Measurements from ENCODE around the gene RNF31. TPM values are rescaled to one million over a fixed set of nuclear protein-coding genes. Genes with fewer than 3 reads are reported as not detected.

Gene RNF31
- total RNA-seq, 1 donor: 103 TPM

DNA sequence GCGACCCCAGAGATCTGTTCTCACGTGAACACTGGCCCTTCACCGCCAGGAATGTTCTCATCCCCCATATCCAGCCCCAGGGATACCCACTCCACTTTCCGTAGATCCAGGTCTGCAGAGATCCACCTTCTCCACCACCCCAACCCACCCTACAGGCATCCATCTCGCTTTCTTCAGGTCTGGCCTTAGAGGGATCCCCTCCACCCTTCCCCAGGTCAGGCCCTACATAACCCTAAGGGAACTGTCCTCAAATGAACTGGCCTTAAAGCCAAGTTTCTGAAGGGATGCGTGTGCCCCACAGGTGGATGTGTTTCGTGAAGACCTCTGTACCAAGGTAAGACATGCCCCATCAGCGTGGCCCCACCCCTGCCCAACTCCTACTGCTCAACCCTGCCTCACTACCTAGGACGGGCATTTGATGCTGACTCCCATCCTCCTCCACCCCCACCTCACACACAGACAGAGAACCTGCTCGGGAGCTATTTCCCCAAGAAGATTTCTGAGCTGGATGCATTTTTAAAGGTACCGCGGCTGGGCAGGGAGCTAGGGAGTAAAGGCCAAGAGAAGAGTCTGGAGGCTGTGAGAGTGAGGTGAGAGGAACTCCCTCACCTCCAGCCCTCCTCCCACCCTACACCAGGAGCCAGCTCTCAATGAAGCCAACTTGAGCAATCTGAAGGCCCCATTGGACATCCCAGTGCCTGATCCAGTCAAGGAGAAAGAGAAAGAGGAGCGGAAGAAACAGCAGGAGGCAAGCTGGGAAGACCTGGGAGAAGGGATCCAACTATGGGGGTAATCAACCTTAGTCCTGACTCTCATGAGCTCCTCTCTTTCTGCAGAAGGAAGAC is 10.4 kb upstream of the RNF31 start:
- no peak for DNase-seq (ENCODE audit: low read depth in 2 of 3, low spot score in 2 of 3)

DNA sequence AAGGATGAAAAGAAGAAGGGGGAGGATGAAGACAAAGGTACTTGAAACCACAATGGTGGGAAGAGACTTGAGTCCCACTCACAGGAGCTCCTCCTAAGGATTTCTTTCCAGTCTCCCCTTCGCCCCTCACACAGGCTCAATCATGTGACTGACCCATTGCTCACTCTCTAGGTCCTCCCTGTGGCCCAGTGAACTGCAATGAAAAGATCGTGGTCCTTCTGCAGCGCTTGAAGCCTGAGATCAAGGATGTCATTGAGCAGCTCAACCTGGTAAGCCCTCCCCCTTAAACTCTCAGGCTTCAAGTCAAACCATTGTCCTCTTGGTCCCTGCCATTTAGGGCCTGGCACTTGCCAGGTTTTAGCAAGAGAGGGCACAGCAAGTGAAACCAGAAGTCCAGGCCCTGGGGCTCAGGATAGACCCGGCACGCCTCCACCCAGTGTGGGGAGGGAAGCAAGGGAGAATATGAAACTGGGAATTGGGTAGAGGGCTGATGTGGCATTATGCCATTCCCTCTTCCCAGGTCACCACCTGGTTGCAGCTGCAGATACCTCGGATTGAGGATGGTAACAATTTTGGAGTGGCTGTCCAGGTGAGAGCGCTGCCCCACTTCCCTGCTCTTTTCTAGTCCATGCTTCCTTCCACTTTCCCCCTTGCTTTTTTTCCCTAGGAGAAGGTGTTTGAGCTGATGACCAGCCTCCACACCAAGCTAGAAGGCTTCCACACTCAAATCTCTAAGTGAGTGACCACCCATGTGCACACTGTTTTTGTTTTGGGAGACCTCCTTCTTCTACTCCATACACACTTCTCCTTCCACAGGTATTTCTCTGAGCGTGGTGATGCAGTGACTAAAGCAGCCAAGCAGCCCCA is 9.5 kb upstream of the RNF31 start:
- DNase-seq (ENCODE audit: low read depth in 2 of 3, low spot score in 2 of 3): no peak

- DNase-seq (ENCODE audit: low read depth in 2 of 3, low spot score in 2 of 3): no peak
Observed at GRCh38 chr14:24138396-24139271, 8.7 kb upstream of the RNF31 start.

DNA sequence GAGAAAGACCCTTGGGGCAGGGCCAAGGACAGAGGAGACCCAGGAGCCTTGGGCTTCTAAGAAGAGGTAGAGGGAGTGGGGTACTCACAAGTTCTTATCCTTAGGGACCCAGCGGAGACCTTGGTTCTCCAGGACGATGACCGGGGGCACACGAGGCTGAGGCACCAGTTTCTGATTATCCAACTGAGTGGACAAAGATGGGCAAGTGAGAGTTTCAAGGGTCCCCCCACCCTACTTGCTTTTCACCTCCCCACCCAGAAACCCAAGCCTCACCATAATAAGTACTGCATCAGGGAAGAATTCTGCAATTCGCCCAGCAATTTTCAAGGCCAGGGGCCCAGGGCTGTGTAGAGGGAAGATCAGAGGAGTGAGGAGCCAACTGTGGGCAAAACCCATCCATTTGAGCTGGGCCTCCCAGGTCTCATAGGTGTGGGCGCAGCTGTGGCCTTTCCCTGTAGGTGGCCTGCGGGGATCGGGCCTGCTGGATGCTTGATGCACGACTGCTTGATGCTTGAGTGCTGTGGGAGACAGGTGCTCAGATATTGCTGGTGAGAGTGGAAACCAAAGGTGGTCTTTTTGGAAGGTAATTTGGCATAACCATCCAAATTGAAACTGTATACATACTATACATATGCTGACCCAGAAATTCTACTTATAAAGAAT is 7.9 kb upstream of the RNF31 start:
- DNase-seq (ENCODE audit: low read depth in 2 of 3, low spot score in 2 of 3): no peak

GRCh38 chr14:24141097-24141880 is 6.0 kb upstream of the RNF31 start, which contains the start of gene EMC9:
Gene EMC9 (minus strand): TSS chr14:24141591. CDS start chr14:24141304, 287 bp downstream.
- DNase-seq (ENCODE audit: low read depth in 2 of 3, low spot score in 2 of 3): peak; percentile 97 to 100 (median 99)

- DNase-seq (ENCODE audit: low read depth in 2 of 3, low spot score in 2 of 3): no peak
Observed at GRCh38 chr14:24143511-24143910, 3.8 kb upstream of the RNF31 start.

GRCh38 chr14:24144451-24144850 is 2.8 kb upstream of the RNF31 start:
- DNase-seq (ENCODE audit: low read depth in 2 of 3, low spot score in 2 of 3): no peak

GRCh38 chr14:24145219-24145618 is 2.1 kb upstream of the RNF31 start:
- DNase-seq (ENCODE audit: low read depth in 2 of 3, low spot score in 2 of 3): no peak

GRCh38 chr14:24145690-24146452 is 1.4 kb upstream of the RNF31 start:
- DNase-seq (ENCODE audit: low read depth in 2 of 3, low spot score in 2 of 3): no peak

GRCh38 chr14:24146453-24146977 is 783 bp upstream of the RNF31 start, which contains the start of gene PSME2:
Gene PSME2 (minus strand): TSS chr14:24146610. CDS start chr14:24146581, 29 bp downstream.
- peak; percentile 65 to 98 (median 95) for DNase-seq (ENCODE audit: low read depth in 2 of 3, low spot score in 2 of 3)

- no peak for DNase-seq (ENCODE audit: low read depth in 2 of 3, low spot score in 2 of 3)
Observed at GRCh38 chr14:24147761-24148428, 597 bp downstream of the RNF31 start.

GRCh38 chr14:24149302-24149969 is 2.1 kb downstream of the RNF31 start:
- no peak for DNase-seq (ENCODE audit: low read depth in 2 of 3, low spot score in 2 of 3)

GRCh38 chr14:24150061-24150460 is 2.8 kb downstream of the RNF31 start:
- no peak for DNase-seq (ENCODE audit: low read depth in 2 of 3, low spot score in 2 of 3)

DNA sequence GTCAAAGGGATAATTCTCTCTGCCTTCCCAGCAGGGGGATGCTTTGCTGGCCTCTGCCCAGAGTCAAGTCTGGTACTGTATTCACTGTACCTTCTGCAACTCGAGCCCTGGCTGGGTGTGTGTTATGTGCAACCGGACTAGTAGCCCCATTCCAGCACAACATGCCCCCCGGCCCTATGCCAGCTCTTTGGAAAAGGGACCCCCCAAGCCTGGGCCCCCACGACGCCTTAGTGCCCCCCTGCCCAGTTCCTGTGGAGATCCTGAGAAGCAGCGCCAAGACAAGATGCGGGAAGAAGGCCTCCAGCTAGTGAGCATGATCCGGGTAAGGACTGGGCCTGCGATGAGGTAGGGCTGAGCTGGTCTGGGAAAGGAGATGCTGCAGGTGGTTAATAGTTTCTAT is 3.3 kb downstream of the RNF31 start:
- no peak for DNase-seq (ENCODE audit: low read depth in 2 of 3, low spot score in 2 of 3)

DNA sequence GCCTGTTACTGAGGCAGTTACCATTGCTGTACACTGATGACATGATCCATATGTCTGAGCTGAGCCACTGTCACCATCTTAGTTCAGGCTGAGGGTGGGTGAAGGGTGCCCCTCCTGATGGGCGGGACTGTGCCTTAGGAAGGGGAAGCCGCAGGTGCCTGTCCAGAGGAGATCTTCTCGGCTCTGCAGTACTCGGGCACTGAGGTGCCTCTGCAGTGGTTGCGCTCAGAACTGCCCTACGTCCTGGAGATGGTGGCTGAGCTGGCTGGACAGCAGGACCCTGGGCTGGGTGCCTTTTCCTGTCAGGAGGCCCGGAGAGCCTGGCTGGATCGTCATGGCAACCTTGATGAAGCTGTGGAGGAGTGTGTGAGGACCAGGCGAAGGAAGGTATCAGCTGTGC is 3.7 kb downstream of the RNF31 start:
- no peak for DNase-seq (ENCODE audit: low read depth in 2 of 3, low spot score in 2 of 3)

GRCh38 chr14:24151404-24152080 is 4.2 kb downstream of the RNF31 start:
- DNase-seq (ENCODE audit: low read depth in 2 of 3, low spot score in 2 of 3): no peak

DNA sequence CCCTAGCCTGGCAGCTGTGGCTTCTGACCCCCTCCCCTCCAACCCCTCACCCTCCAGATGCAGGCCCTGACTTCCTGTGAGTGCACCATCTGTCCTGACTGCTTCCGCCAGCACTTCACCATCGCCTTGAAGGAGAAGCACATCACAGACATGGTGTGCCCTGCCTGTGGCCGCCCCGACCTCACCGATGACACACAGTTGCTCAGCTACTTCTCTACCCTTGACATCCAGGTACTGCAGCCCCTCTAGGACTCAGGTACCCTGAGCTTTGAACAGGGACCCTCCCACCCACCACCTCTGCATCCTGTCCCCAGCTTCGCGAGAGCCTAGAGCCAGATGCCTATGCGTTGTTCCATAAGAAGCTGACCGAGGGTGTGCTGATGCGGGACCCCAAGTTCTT is 7.8 kb downstream of the RNF31 start:
- DNase-seq (ENCODE audit: low read depth in 2 of 3, low spot score in 2 of 3): no peak
